Lower lobe of right lung (tissue), 2 donors: ENCODE measurements around the gene HPCAL1. TPM values are rescaled to one million over a fixed set of nuclear protein-coding genes. Genes with fewer than 3 reads are reported as not detected.
A peak's percentile ranks its signal among the peaks of the same experiment; 100 is the strongest.

ENCODE experiments used
- ATAC-seq, 2 donors: fragments of 200-7000 bp; cut with Tn5 transposase; one replicate each; pipeline ENCODE4 v1.9.1; 2020 to 2022; ENCODE audit warnings: mild to moderate bottlenecking in 2 of 2, moderate library complexity in 2 of 2
- DNase-seq: peaks from one replicate; pipeline ENCODE4 v3.0.0-alpha.2; 2020
- H3K27ac ChIP-seq: fragments of 200-600 bp; one replicate; pipeline ENCODE4 v1.8.0; 2022
- H3K27me3 ChIP-seq: fragments of 200-600 bp; one replicate; pipeline ENCODE4 v1.8.0; 2022; ENCODE audit warnings: low read depth
- H3K36me3 ChIP-seq: fragments of 200-600 bp; one replicate; pipeline ENCODE4 v1.8.0; 2022; ENCODE audit warnings: mild to moderate bottlenecking
- H3K4me1 ChIP-seq: fragments of 200-600 bp; one replicate; pipeline ENCODE4 v1.8.0; 2022
- H3K4me3 ChIP-seq: fragments of 200-600 bp; one replicate; pipeline ENCODE4 v1.8.0; 2022; ENCODE audit warnings: mild to moderate bottlenecking
- H3K9me3 ChIP-seq: fragments of 200-600 bp; one replicate; pipeline ENCODE4 v1.8.0; 2022
- CTCF ChIP-seq: fragments of 200-600 bp; IDR thresholded peaks from one replicate; pipeline ENCODE4 v1.8.0; 2022; ENCODE audit warnings: antibody characterized with exemption, mild to moderate bottlenecking
- intact Hi-C: fragments of 100-400 bp; cut with DNase I; formaldehyde crosslinking; loops from one replicate; pipeline ENCODE4 v1.11.0; 2022
- total RNA-seq: library from RNA; stranded (reverse); fragmentation: NEBNext Ultra II Directional; extraction: Animal tissue kit (Norgen Biotek cat#: 25700); gene quantifications from one replicate; pipeline ENCODE4 v1.2.1, GENCODE V29; 2021
- donor health status: DM: no; HTN: yes; CAD: no; lungs with severe emphysema.

The HPCAL1 gene
- total RNA-seq, 1 donor from 2014 or later, result 132 TPM

- Histone ChIP-seq H3K4me3 (no peak overlapping the region), H3K27me3 (no peaks in the 10 kb centered on the region), H3K36me3 (no peaks in the 10 kb centered on the region), H3K4me1 (peaks cover 34% of the 10 kb centered on the region), H3K9me3 (no peaks in the 10 kb centered on the region), H3K27ac (no peak overlapping the region)
- no peak for DNase-seq
- ATAC-seq, result no peak
- no peak for TF ChIP-seq CTCF
- intact Hi-C loops, result no loop called here
Measured at GRCh38 chr2:10413503-10413902, 110.8 kb downstream of the HPCAL1 start.

- Histone ChIP-seq H3K9me3 (no peaks in the 10 kb centered on the region), H3K27ac (no peak overlapping the region), H3K4me1 (peaks cover 29% of the 10 kb centered on the region), H3K27me3 (no peaks in the 10 kb centered on the region), H3K4me3 (no peak overlapping the region), H3K36me3 (no peaks in the 10 kb centered on the region)
- intact Hi-C loops, result no loop called here
- ATAC-seq, result peak; percentile 5 to 38
- DNase-seq, result no peak
- TF ChIP-seq CTCF, result no peak
Measured at GRCh38 chr2:10413991-10414451, 111.3 kb downstream of the HPCAL1 start.

DNA sequence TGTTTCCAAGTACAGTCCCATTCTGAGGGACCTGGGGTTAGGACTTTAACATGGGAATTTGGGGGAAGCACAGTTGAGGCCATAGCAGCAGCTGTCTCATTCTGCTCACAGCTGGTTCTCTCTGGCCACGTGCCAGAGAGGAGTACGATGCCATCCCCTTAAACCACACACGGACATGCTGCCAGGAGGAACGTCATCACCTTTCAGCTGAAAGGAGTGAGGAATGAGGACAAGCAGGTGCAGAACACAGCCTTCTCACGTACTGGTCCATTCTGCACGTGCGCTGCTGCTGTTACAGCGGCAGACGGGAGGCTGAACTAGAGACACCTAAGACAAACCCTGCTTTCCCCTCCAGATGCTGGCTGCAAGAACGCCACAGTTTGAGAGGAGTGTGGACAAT, 111.9 kb downstream of the HPCAL1 start:
- peaks cover 24% of the 10 kb centered on the region for H3K4me1 ChIP-seq
- no peaks in the 10 kb centered on the region for H3K27me3 ChIP-seq
- no peak overlapping the region for H3K4me3 ChIP-seq
- ATAC-seq, result no peak
- no peak for DNase-seq
- no peaks in the 10 kb centered on the region for H3K9me3 ChIP-seq
- intact Hi-C loops, result no loop called here
- H3K27ac ChIP-seq, result no peak overlapping the region
- H3K36me3 ChIP-seq, result peaks cover 4% of the 10 kb centered on the region
- TF ChIP-seq CTCF, result no peak

DNA sequence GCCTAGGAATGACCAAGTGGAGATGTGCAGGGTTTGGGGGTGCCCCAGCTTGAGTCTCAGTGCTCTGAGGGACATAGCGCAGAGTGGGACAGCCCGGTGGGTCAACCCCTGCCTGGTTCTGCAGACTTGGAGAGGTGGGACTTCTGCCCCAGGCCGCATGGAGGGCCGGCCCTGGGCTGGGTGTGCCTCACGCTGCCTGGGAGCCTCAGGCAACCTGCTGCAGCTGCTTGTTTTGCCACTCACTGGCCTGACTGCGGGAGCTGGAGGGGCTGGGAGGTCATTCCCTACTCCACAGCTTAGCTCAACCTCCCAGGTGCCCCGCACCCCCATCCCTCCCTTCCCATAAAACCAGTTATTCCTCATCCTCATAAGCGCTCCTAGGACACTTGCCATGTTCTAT, 112.3 kb downstream of the HPCAL1 start:
- Histone ChIP-seq H3K27ac (no peak overlapping the region), H3K36me3 (peaks cover 9% of the 10 kb centered on the region), H3K4me1 (peaks cover 20% of the 10 kb centered on the region), H3K9me3 (no peaks in the 10 kb centered on the region), H3K4me3 (no peak overlapping the region), H3K27me3 (no peaks in the 10 kb centered on the region)
- ATAC-seq, result no peak
- intact Hi-C loops, result no loop called here
- no peak for TF ChIP-seq CTCF
- no peak for DNase-seq

GRCh38 chr2:10415640-10416039, 112.9 kb downstream of the HPCAL1 start:
- Histone ChIP-seq H3K4me3 (no peak overlapping the region), H3K9me3 (no peaks in the 10 kb centered on the region), H3K36me3 (peaks cover 15% of the 10 kb centered on the region), H3K4me1 (peaks cover 18% of the 10 kb centered on the region), H3K27ac (no peak overlapping the region), H3K27me3 (no peaks in the 10 kb centered on the region)
- no peak for TF ChIP-seq CTCF
- intact Hi-C loops, result no loop called here
- DNase-seq (no peak), ATAC-seq (no peak)
